H1 (cell line): ENCODE data around the gene KRTAP2-3. TPM values are rescaled to one million over a fixed set of nuclear protein-coding genes. Genes with fewer than 3 reads are reported as not detected.

Experiments
- CTCF ChIA-PET: fragments of 300-600 bp; sonication (Branson Sonifier 250); formaldehyde crosslinking; loops from one replicate; lab custom pipeline; 2021; ENCODE audit not compliant: partially characterized antibody; lab: Charles Lee
- POLR2A ChIA-PET: fragments of 300-600 bp; sonication (Branson Sonifier 250); formaldehyde crosslinking; loops from one replicate; lab custom pipeline; 2021; ENCODE audit warnings: inconsistent platforms; ENCODE audit not compliant: partially characterized antibody; lab: Charles Lee
- DNase-seq, 2 experiments: peaks; one replicate each; pipeline versions ENCODE4 v3.0.0 to v3.0.0-alpha.2; 2010 to 2022; ENCODE audit warnings: low spot score in 2 of 2, low read depth in 1 of 2, mixed read lengths in 1 of 2
- FAIRE-seq: peaks from 2 replicates; lab custom pipeline; 2011; peaks lifted over from hg19 to GRCh38; lab: Jason Lieb, UNC
- H2AFZ ChIP-seq: 2 replicates; pipeline ENCODE4 v1.8.1; 2012; ENCODE audit warnings: low read length, inconsistent platforms
- H2AK5ac ChIP-seq: 2 replicates; pipeline ENCODE4 v1.6.1; 2013; ENCODE audit warnings: low read depth, low read length
- H2BK120ac ChIP-seq: replicated peaks from 2 replicates; pipeline ENCODE3; 2013; ENCODE audit warnings: low read depth, low read length, inconsistent platforms
- H2BK12ac ChIP-seq: 2 replicates; pipeline ENCODE4 v1.6.1; 2013; ENCODE audit warnings: low read depth, low read length
- H2BK15ac ChIP-seq: 2 replicates; pipeline ENCODE4 v1.6.1; 2013; ENCODE audit warnings: low read length
- H2BK20ac ChIP-seq: 2 replicates; pipeline ENCODE4 v1.6.1; 2013; ENCODE audit warnings: low read length
- H2BK5ac ChIP-seq: 2 replicates; pipeline ENCODE4 v1.6.1; 2013; ENCODE audit warnings: low read depth, low read length
- H3K14ac ChIP-seq: 2 replicates; pipeline ENCODE4 v1.6.1; 2013; ENCODE audit warnings: inconsistent platforms; ENCODE audit not compliant: insufficient read length
- H3K18ac ChIP-seq: 2 replicates; pipeline ENCODE4 v1.6.1; 2013; ENCODE audit warnings: low read length; ENCODE audit errors: extremely low read depth
- H3K23ac ChIP-seq: 2 replicates; pipeline ENCODE4 v1.6.1; 2013; ENCODE audit warnings: inconsistent platforms; ENCODE audit not compliant: insufficient read length
- H3K23me2 ChIP-seq: 2 replicates; pipeline ENCODE4 v1.6.1; 2013; ENCODE audit warnings: low read depth, low read length
- H3K27ac ChIP-seq: 2 replicates; pipeline ENCODE4 v1.6.1; 2011; ENCODE audit warnings: low read depth, low read length, inconsistent platforms
- H3K27me3 ChIP-seq, 4 experiments: replicated peaks in 1 of 4; 1 replicate in 1 of 4; 2 replicates in 3 of 4; pipeline versions ENCODE4 v1.6.1 to v1.8.1; 2011 to 2013; ENCODE audit warnings: low read length in 3 of 4, mild to moderate bottlenecking in 3 of 4, inconsistent platforms in 2 of 4, mixed read lengths in 2 of 4, moderate library complexity in 1 of 4; ENCODE audit not compliant: control insufficient read depth in 3 of 4, insufficient read depth in 3 of 4; ENCODE audit errors: extremely low read depth in 1 of 4
- H3K36me3 ChIP-seq, 4 experiments: 2 replicates each; pipeline versions ENCODE4 v1.6.1 to v1.8.1; 2011 to 2013; ENCODE audit warnings: mild to moderate bottlenecking in 4 of 4, low read length in 3 of 4, moderate library complexity in 2 of 4, control low read depth in 1 of 4, inconsistent platforms in 1 of 4; ENCODE audit not compliant: insufficient read depth in 4 of 4, control insufficient read depth in 2 of 4
- H3K4ac ChIP-seq: replicated peaks from 2 replicates; pipeline ENCODE3; 2013; ENCODE audit warnings: low read length, low read depth, mixed read lengths, inconsistent platforms; ENCODE audit not compliant: insufficient read length
- H3K4me1 ChIP-seq, 4 experiments: replicated peaks in 1 of 4; 1 replicate in 1 of 4; 2 replicates in 3 of 4; pipeline versions ENCODE4 v1.6.1 to v1.8.1; 2011 to 2013; ENCODE audit warnings: low read length in 3 of 4, inconsistent platforms in 2 of 4, mixed read lengths in 1 of 4; ENCODE audit not compliant: insufficient read depth in 4 of 4, control insufficient read depth in 3 of 4
- H3K4me2 ChIP-seq, 2 experiments: 2 replicates each; pipeline versions ENCODE4 v1.6.1 to v1.8.1; 2011 to 2013; ENCODE audit warnings: low read depth in 2 of 2, low read length in 2 of 2, control low read depth in 1 of 2, inconsistent platforms in 1 of 2, mild to moderate bottlenecking in 1 of 2; ENCODE audit not compliant: insufficient read depth in 1 of 2
- H3K4me3 ChIP-seq, 4 experiments: fragments of 200-600, 300-600 bp in 1 of 4; sonication (generic), shearing (Covaris generic), sonication (Bioruptor Twin) in 1 of 4; 2 replicates each; pipeline versions ENCODE4 v1.5.1 to v1.8.1; 2011 to 2016; ENCODE audit warnings: low read length in 4 of 4, low read depth in 3 of 4, control low read depth in 2 of 4, inconsistent platforms in 2 of 4, mild to moderate bottlenecking in 2 of 4, mixed read lengths in 1 of 4, moderate library complexity in 1 of 4; ENCODE audit not compliant: insufficient read depth in 2 of 4; ENCODE audit errors: extremely low read depth in 1 of 4
- H3K56ac ChIP-seq: replicated peaks from 2 replicates; pipeline ENCODE3; 2013; ENCODE audit warnings: low read depth, mild to moderate bottlenecking, mixed read lengths, low read length, inconsistent platforms; ENCODE audit not compliant: insufficient read length
- H3K79me1 ChIP-seq: 2 replicates; pipeline ENCODE4 v1.6.1; 2013; ENCODE audit warnings: low read depth, low read length, control low read depth
- H3K79me2 ChIP-seq, 2 experiments: 2 replicates each; pipeline versions ENCODE4 v1.6.1 to v1.8.1; 2012 to 2013; ENCODE audit warnings: low read length in 2 of 2, mild to moderate bottlenecking in 2 of 2, inconsistent platforms in 1 of 2; ENCODE audit not compliant: insufficient read depth in 2 of 2, control insufficient read depth in 1 of 2
- H3K9ac ChIP-seq, 4 experiments: replicated peaks in 1 of 4; 1 replicate in 1 of 4; 2 replicates in 3 of 4; pipeline versions ENCODE4 v1.6.1 to v1.8.1; 2011 to 2013; ENCODE audit warnings: low read depth in 3 of 4, low read length in 3 of 4, control low read depth in 2 of 4, mild to moderate bottlenecking in 2 of 4, moderate library complexity in 2 of 4, inconsistent platforms in 1 of 4; ENCODE audit errors: extremely low read depth in 1 of 4
- H3K9me3 ChIP-seq, 2 experiments: 2 replicates each; pipeline versions ENCODE4 v1.6.1 to v1.8.1; 2012 to 2013; ENCODE audit warnings: mild to moderate bottlenecking in 2 of 2, moderate library complexity in 2 of 2, control low read depth in 1 of 2, inconsistent platforms in 1 of 2, low read depth in 1 of 2, low read length in 1 of 2, mixed read lengths in 1 of 2; ENCODE audit not compliant: insufficient read depth in 2 of 2
- H4K20me1 ChIP-seq, 2 experiments: replicated peaks in 1 of 2; 2 replicates each; pipeline versions ENCODE3 to v1.8.1; 2011 to 2013; ENCODE audit warnings: inconsistent platforms in 2 of 2, low read length in 2 of 2, mild to moderate bottlenecking in 1 of 2; ENCODE audit not compliant: insufficient read depth in 2 of 2, control insufficient read depth in 1 of 2
- H4K5ac ChIP-seq: 2 replicates; pipeline ENCODE4 v1.6.1; 2013; ENCODE audit warnings: low read length, low read depth, mixed read lengths, inconsistent platforms; ENCODE audit not compliant: insufficient read length
- H4K8ac ChIP-seq: 2 replicates; pipeline ENCODE4 v1.8.0; 2013; ENCODE audit warnings: mild to moderate bottlenecking, moderate library complexity, low read length, inconsistent platforms; ENCODE audit not compliant: insufficient read depth; ENCODE audit errors: extremely low read depth
- H4K91ac ChIP-seq: replicated peaks from 2 replicates; pipeline ENCODE3; 2013; ENCODE audit warnings: low read length, mixed read lengths, inconsistent platforms; ENCODE audit not compliant: insufficient read length
- CHD1 ChIP-seq: IDR thresholded peaks from 2 replicates; pipeline ENCODE4 v1.6.1; 2012; ENCODE audit warnings: low read depth, low read length, improper control_type of control experiment
- CTBP2 ChIP-seq: IDR thresholded peaks from 2 replicates; pipeline ENCODE4 v1.7.0; 2011; ENCODE audit warnings: borderline replicate concordance, mild to moderate bottlenecking, moderate library complexity, mixed read lengths, low read length; ENCODE audit not compliant: insufficient read depth, insufficient read length
- EP300 ChIP-seq, 2 experiments: IDR thresholded peaks; 1 replicate in 1 of 2; 2 replicates in 1 of 2; pipeline ENCODE4 v1.6.1; 2011 to 2012; ENCODE audit warnings: low read depth in 2 of 2, low read length in 2 of 2, mild to moderate bottlenecking in 2 of 2, borderline replicate concordance in 1 of 2, inconsistent platforms in 1 of 2, moderate library complexity in 1 of 2
- FOSL1 ChIP-seq: IDR thresholded peaks from 2 replicates; pipeline ENCODE4 v1.6.1; 2011; ENCODE audit warnings: mild to moderate bottlenecking, low read depth, low read length, moderate library complexity; ENCODE audit not compliant: insufficient read depth
- GTF2F1 ChIP-seq: IDR thresholded peaks from 2 replicates; pipeline ENCODE4 v1.6.1; 2012; ENCODE audit warnings: low read depth, low read length, improper control_type of control experiment, borderline replicate concordance
- KDM4A ChIP-seq: IDR thresholded peaks from one replicate; pipeline ENCODE4 v1.7.1; 2012; ENCODE audit warnings: low read depth, mild to moderate bottlenecking, moderate library complexity, low read length, inconsistent platforms; ENCODE audit not compliant: severe bottlenecking
- NANOG ChIP-seq: IDR thresholded peaks from 2 replicates; pipeline ENCODE4 v1.6.1; 2011; ENCODE audit warnings: low read length, low read depth, mild to moderate bottlenecking, inconsistent platforms; ENCODE audit not compliant: insufficient read depth, poor library complexity, severe bottlenecking
- POU5F1 ChIP-seq: IDR thresholded peaks from 2 replicates; pipeline ENCODE4 v1.6.1; 2011; ENCODE audit warnings: low read depth, mild to moderate bottlenecking, low read length, moderate library complexity
- RXRA ChIP-seq: IDR thresholded peaks from 2 replicates; pipeline ENCODE4 v1.6.1; 2011; ENCODE audit warnings: low read depth, mild to moderate bottlenecking, low read length, moderate library complexity; ENCODE audit not compliant: insufficient read depth
- SIRT6 ChIP-seq: IDR thresholded peaks from one replicate; pipeline ENCODE4 v1.7.1; 2012; ENCODE audit warnings: low read length, inconsistent platforms
- TCF12 ChIP-seq: IDR thresholded peaks from 2 replicates; pipeline ENCODE4 v1.6.1; 2011; ENCODE audit warnings: low read depth, mild to moderate bottlenecking, low read length
- TEAD4 ChIP-seq: IDR thresholded peaks from 2 replicates; pipeline ENCODE4 v1.6.1; 2012; ENCODE audit warnings: low read depth, low read length, inconsistent platforms, mixed read lengths
- YY1 ChIP-seq: IDR thresholded peaks from 2 replicates; pipeline ENCODE4 v1.6.1; 2011; ENCODE audit warnings: low read depth, mild to moderate bottlenecking, low read length
- WGBS, 2 experiments: shearing (Covaris generic) in 1 of 2; methylation state at CpG; one replicate each; pipeline versions ENCODE4 v1.1.6 to v1.1.7; 2013 to 2015; ENCODE audit warnings: low lambda C conversion rate in 2 of 2, mixed read lengths in 2 of 2, inconsistent platforms in 1 of 2, low coverage in 1 of 2, missing lambda C conversion rate in 1 of 2; ENCODE audit not compliant: insufficient replicate concordance in 2 of 2, insufficient coverage in 1 of 2, insufficient read length in 1 of 2; ENCODE audit errors: extremely low coverage in 1 of 2, missing lambda C conversion rate in 1 of 2; 5-methylcytosine and 5-hydroxymethylcytosine counted together
- polyA plus RNA-seq, 7 experiments: library from polyadenylated mRNA; depleted of rRNA in 3 of 7; stranded (reverse) in 5 of 7; unstranded in 2 of 7; fragments of >200 nt in 5 of 7; fragments of 200-250 nt in 2 of 7; gene quantifications; 1 replicate in 5 of 7; 2 replicates in 1 of 7; 4 replicates in 1 of 7; pipeline versions ENCODE4 v1.2.1 to v1.2.3, GENCODE V29; 2011 to 2013; ENCODE audit warnings: missing spikeins in 2 of 7, mixed read lengths in 2 of 7
- total RNA-seq: library from RNA; stranded (reverse); fragmentation: NEBNext Ultra II Directional; extraction: Animal tissue kit (Norgen Biotek cat#: 25700); gene quantifications from 2 replicates; pipeline ENCODE4 v1.2.1, GENCODE V29; 2021
- TF ChIP-seq, protein P1 (sequence below): IDR thresholded peaks from 2 replicates; pipeline ENCODE4 v1.6.1; 2011; ENCODE audit warnings: low read length, improper control_type of control experiment

The KRTAP2-3 gene
- total and polyA plus RNA-seq, 2 of the 8 experiments (the other 6 are each of a cell fraction or from before 2014, with no cell fraction given), result not detected

DNA sequence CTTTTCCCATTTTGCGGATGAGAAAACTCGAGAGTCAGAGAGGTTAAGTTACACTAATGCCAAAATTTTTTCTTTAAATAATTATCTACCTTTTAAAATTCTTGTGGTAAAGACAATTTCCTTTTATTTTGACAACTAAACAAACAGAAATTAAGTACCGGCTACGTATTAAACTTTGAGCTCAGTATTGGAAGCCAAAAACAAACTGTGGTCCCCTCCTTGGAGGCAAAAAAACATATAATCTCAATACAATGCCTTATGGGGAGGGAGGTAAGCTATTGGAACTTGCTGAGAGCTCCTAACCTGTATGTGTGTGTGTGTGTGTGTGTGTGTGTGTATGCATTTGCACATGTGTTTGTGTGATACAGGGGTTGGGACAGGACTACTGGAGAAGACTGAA lies 3.5 kb upstream of the KRTAP2-3 start:
- H2BK12ac ChIP-seq, result no peak overlapping the region
- no peaks in the 10 kb centered on the region for H3K9me3 ChIP-seq
- FAIRE-seq, result no peak
- TF ChIP-seq KDM4A, result no peak
- no peak for TF ChIP-seq YY1
- TF ChIP-seq, protein P1, sequence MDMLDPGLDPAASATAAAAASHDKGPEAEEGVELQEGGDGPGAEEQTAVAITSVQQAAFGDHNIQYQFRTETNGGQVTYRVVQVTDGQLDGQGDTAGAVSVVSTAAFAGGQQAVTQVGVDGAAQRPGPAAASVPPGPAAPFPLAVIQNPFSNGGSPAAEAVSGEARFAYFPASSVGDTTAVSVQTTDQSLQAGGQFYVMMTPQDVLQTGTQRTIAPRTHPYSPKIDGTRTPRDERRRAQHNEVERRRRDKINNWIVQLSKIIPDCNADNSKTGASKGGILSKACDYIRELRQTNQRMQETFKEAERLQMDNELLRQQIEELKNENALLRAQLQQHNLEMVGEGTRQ, result no peak
- TF ChIP-seq RXRA, result no peak
- TF ChIP-seq TEAD4, result no peak
- TF ChIP-seq CHD1, result no peak
- TF ChIP-seq NANOG, result no peak
- TF ChIP-seq TCF12, result no peak
- TF ChIP-seq SIRT6, result no peak
- no peak for TF ChIP-seq FOSL1
- no peak for TF ChIP-seq CTBP2
- TF ChIP-seq POU5F1, result no peak
- TF ChIP-seq GTF2F1, result no peak
- TF ChIP-seq EP300 (IDR thresholded peaks at IDR 0.05; ENCODE audit: borderline replicate concordance in 1 of 2, low read depth in 2 of 2, low read length in 2 of 2), result no peak

More for the DNA sequence above, 3.5 kb upstream of the KRTAP2-3 start:
- Histone ChIP-seq H2BK15ac (no peak overlapping the region), H3K23me2 (no peaks in the 10 kb centered on the region), H2BK20ac (no peak overlapping the region), H3K23ac (no peak overlapping the region), H4K91ac (no peak overlapping the region), H3K4ac (no peak overlapping the region), H2AK5ac (no peak overlapping the region), H3K36me3 (no peaks in the 10 kb centered on the region), H2BK120ac (no peak overlapping the region), H3K4me3 (no peak overlapping the region), H3K4me2 (no peak overlapping the region), H3K27ac (no peak overlapping the region), H3K14ac (no peak overlapping the region), H3K79me1 (no peaks in the 10 kb centered on the region), H3K79me2 (no peaks in the 10 kb centered on the region), H2BK5ac (no peak overlapping the region), H3K9ac (no peak overlapping the region), H2AFZ (no peak overlapping the region), H3K18ac (no peak overlapping the region), H3K4me1 (no peaks in the 10 kb centered on the region), H4K20me1 (no peaks in the 10 kb centered on the region), H3K27me3 (no peaks in the 10 kb centered on the region), H4K8ac (no peak overlapping the region), H3K56ac (no peak overlapping the region), H4K5ac (no peak overlapping the region)
- CTCF ChIA-PET, result interaction anchor here (1.1 to 1.4 kb wide), 2 partner anchors 485 to 585 kb away, joined by 3 read pairs; no protein-coding TSS in a partner anchor
- 89% methylated on average over 4 of the region's 4 CpGs; no CpG with 5 or more reads in 1 of the 2 experiments for WGBS, 2 experiments
- DNase-seq, result no peak
- POLR2A ChIA-PET, result no interaction called here
